HG02571 (cell line): Measurements from ENCODE around the gene SIGLEC11.
"Not testable (repeated sequence)": the region's sequence is repeated elsewhere in the genome, so short reads cannot be mapped to it uniquely, and the experiment has no call there.

Experiments used
- ATAC-seq: cut with Tn5 transposase; IDR thresholded peaks from one replicate; pipeline ENCODE4 v1.9.1; 2021; ENCODE audit warnings: mild to moderate bottlenecking, moderate library complexity; ENCODE audit not compliant: unreplicated experiment

Gene SIGLEC11

DNA sequence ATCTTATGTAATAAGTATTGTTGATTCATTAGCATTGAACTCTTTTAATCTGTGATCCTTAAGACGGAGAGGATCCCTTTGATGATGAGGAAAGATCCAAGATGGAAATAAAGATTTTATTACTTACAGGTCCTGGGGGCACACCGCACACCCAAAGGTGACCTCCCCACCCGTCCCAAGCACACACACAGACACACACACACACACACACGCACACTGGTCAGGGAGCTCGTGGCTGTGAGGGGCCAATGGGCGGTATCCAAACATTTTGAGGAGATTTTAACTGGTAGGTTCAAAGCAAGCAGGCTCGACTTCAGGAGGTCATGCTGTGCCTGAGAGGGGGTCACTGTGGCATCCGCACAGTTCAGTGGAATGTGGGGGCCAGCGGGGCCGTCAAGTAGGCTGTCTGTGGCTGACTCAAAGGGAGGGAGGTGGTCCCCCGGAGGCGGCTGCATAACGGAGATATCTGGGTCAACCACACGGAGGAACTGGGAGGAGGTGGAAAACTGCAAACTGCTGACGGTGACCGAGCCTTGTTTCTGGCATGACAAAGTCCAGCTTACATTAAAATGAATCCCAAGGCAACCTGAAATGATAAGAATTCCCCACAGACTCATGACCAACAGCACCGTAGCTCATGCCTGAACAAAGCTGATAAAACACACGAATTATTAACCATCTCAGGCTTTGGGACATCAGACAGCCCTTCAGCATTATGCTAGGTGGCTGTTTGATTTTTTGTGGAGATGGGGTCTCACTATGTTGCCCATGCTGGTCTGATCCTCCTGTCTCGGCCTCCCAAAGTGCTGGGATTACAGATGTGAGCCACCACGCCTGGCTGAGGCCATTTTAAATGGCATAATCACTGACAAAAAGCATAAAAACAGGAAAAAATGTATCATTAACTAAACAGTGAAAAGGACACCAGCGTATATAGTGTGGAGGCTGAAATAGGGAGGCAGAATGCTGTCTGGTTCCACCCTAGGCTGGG lies 20.9 kb upstream of the SIGLEC11 start:
- no peak for ATAC-seq

DNA sequence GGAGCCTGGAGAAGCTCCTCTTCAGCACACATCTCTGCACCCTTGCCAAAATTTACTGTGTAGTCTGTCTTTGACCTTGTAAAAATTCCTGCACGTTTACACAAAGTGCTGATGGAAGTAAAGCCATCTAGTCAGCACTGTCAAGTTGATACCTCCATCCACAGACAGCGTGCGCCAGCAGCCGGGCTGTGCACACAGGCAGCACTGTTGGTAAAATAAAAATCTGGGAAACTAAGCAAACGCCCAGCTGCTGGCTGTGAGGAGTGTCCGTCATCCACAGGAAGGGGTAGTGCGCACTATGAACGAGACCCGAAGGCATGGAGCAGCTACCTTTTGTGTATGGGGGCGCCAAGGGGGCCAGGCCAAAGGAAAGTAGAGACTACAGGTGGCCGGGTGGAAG lies 17.4 kb upstream of the SIGLEC11 start:
- no peak for ATAC-seq

- ATAC-seq, result no peak
These were observed 16.9 kb upstream of the SIGLEC11 start for GRCh38 chr19:49977881-49978280.

DNA sequence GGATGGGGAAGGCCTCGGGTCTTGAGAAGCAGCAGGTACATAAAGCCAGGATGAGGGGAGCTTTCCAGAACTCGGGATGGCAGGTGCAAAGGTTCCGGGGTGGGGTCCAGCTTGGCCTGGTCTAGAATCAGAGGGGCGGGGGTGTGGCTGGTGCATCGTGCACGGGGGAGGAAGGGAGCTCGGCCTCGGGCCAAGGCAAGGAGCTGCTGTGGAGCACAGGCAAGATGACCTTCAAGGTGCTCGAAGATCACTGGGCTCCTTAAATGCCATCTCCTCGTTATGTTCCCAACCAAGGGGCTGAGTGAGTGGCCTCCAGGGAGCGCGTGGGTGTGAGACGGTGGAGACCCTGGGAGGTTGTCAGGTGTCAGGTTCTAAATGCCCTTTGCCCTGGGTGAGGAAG lies 16.1 kb upstream of the SIGLEC11 start:
- ATAC-seq, result no peak

GRCh38 chr19:49976496-49976895 lies 15.5 kb upstream of the SIGLEC11 start:
- ATAC-seq, result no peak

GRCh38 chr19:49975051-49975450 lies 14.1 kb upstream of the SIGLEC11 start:
- ATAC-seq, result no peak

GRCh38 chr19:49973987-49974386 lies 13.0 kb upstream of the SIGLEC11 start:
- ATAC-seq, result no peak

DNA sequence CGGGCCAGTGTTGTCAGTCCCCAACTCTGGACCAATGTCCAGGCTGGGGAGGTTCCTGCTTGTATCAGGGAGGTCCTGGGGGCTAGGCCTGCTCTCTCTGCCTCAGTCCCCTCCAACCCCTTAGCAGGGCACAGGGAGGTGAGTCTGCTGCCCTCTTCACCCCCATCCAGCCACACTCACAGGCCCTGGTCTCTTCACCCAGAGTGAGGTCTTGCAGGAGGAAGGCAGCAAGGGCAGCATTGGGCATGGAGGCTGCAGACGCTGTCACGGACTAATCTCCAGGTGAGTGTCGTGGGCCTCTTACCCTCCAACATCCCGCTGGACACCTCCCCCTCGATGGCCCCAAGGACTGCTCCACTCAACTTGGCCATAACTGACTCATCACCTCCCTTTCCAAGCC lies 11.9 kb upstream of the SIGLEC11 start:
- no peak for ATAC-seq

DNA sequence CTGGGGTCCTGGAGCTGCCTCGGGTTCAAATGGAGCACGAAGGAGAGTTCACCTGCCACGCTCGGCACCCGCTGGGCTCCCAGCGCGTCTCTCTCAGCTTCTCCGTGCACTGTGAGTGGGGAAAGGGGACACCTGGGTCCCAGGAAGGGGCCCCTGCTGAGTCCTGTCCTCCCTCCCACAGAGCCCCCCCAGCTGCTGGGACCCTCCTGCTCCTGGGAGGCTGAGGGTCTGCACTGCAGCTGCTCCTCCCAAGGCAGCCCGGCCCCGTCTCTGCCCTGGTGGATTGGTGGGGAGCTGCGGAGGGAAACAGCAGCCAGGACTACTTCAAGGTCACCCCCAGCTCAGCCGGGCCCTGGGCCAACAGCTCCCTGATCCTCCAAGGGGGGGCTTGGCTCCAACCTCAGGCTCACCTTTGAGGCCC lies 11.0 kb upstream of the SIGLEC11 start:
- no peak for ATAC-seq

DNA sequence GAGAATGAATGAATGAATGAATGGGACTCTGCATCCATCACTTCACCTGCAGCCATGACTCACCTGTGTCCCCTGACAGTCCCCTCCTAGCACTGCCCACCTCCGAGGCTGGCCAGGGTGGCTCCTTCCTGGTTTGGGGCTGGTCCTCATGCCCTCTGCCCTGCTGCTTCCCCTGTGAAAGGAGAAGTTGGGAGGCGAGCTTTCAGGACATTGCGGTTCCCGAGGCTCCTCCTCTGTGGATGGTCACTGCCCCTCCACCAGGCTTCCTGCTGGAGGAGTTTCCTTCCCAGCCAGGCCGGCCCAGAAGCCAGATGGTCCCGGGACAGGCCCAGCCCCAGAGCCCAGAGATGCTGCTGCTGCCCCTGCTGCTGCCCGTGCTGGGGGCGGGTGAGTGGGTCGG lies 8.4 kb upstream of the SIGLEC11 start:
- ATAC-seq, result not testable (repeated sequence)

GRCh38 chr19:49968279-49968922 lies 7.4 kb upstream of the SIGLEC11 start:
- ATAC-seq, result no peak

DNA sequence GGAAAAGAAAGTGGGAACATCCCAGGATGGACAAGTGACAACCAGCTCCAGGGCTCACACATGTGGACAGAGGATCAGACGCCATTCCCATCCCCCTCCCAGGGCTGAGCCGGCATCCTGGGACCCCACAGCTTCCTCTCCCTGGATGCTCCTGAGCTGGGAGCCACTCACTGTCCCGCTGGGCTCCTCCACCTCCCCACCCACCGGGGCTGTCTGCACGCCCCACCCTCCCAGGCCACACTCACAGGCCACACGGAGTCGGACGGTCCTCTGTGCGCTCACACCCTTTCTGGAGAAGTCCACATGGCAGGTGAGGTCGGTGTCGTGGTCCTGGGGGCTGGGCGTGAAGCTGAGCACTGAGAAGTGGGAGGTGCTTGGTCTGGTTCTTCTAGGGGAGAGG lies 1.1 kb downstream of the SIGLEC11 start:
- ATAC-seq, result not testable (repeated sequence)

DNA sequence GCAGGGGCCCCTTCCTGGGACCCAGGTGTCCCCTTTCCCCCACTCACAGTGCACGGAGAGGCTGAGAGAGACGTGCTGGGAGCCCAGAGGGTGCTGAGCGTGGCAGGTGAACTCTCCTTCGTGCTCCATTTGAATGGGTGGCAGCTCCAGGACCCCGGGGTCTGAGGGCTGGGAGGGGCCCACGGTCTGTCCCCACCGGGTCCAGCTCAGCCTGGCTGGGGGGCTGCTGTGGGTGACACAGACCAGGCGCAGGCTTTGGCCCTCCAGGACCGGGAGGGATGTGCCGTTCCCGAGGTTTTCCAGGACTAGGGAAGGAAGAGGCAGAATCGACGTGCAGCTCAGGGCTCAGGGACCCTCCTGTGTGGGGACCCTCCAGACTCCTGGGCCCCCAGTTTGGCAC lies 2.4 kb downstream of the SIGLEC11 start:
- not testable (repeated sequence) for ATAC-seq

DNA sequence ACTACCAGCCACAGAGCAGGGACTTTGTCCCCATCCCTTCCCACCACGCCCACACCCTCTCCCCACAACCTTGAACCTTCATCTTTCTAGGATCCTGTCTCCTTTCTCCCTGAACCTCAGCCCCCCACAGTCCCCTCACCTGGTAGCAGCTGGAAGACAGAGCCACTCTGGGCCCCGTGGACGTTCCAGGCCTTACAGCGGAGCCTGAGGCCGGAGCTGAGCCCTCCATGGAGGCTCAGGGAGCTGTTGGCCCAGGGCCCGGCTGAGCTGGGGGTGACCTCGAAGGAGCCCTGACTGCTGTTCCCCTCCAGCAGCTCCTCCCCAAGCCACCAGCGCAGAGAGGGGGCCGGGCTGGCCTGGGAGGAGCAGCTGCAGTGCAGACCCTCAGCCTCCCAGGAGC lies 2.8 kb downstream of the SIGLEC11 start:
- not testable (repeated sequence) for ATAC-seq

GRCh38 chr19:49957262-49957915 lies 3.6 kb downstream of the SIGLEC11 start:
- no peak for ATAC-seq

- no peak for ATAC-seq
These were observed 4.9 kb downstream of the SIGLEC11 start for GRCh38 chr19:49956115-49956495.

GRCh38 chr19:49954933-49955332 lies 6.0 kb downstream of the SIGLEC11 start:
- ATAC-seq, result no peak

GRCh38 chr19:49954092-49954829 lies 6.7 kb downstream of the SIGLEC11 start:
- no peak for ATAC-seq

- no peak for ATAC-seq
These were observed 7.6 kb downstream of the SIGLEC11 start for GRCh38 chr19:49953416-49953815.

- no peak for ATAC-seq
These were observed 8.1 kb downstream of the SIGLEC11 start for GRCh38 chr19:49952906-49953305.

GRCh38 chr19:49952479-49952836 lies 8.5 kb downstream of the SIGLEC11 start:
- no peak for ATAC-seq
